ENCODE results near the gene HMCN2.

DNA sequence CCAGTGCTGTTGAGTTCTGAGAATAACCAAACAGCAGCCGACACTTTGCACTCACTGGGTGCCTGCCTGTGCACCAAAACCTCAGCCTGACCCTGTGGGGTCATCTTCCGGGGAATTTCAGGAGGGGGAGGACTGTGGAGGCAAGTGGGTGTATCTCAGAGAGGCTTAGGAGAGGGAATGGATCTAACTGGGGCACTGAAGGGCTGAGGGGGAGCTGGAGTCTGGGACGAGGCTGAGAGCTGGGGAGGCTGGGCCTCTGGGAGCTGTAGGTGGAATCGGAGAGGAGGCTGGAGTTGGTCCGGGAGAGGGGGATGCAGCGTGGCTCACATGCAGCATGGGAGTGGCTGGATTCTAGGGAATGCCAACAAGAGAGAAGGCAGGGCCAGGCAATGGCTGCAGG is 164.3 kb downstream of the HMCN2 start:
- no peak for TF ChIP-seq CTCF (conservative IDR thresholded peaks at IDR 0.05)
- TF ChIP-seq EZH2 (IDR thresholded peaks at IDR 0.05; ENCODE audit: low read depth) = no peak
